MCF 10A (cell line): ENCODE results near the gene ZGPAT. TPM values are rescaled to one million over a fixed set of nuclear protein-coding genes. Genes with fewer than 3 reads are reported as not detected.

Experiments used
- BruUV-seq: library from RNA; stranded (reverse); fragments of 400-500 nt; replicated peaks from 2 replicates; lab custom pipeline; 2021; lab: Mats Ljungman, UMichigan
- CTCF ChIA-PET: fragments of 300-600 bp; sonication (Branson Sonifier 250); formaldehyde crosslinking; extraction: SDS; loops from one replicate; lab custom pipeline; 2021; ENCODE audit warnings: antibody characterized with exemption, inconsistent platforms; lab: Yijun Ruan, JAX
- POLR2A ChIA-PET: fragments of 300-600, 350-650 bp; sonication (Branson Sonifier 250); formaldehyde crosslinking; extraction: SDS; loops from one replicate; lab custom pipeline; 2020; ENCODE audit warnings: antibody characterized with exemption, inconsistent platforms; lab: Yijun Ruan, JAX
- DNase-seq: peaks from one replicate; pipeline ENCODE4 v3.0.0-alpha.2; 2018; ENCODE audit not compliant: unreplicated experiment
- H3K27ac Mint-ChIP-seq: one replicate; pipeline ENCODE4 v1.8.0; 2022; ENCODE audit warnings: mild to moderate bottlenecking, low read depth, mixed read lengths; ENCODE audit not compliant: unreplicated experiment
- H3K27me3 Mint-ChIP-seq: one replicate; pipeline ENCODE4 v1.8.0; 2022; ENCODE audit warnings: mixed read lengths; ENCODE audit not compliant: insufficient read depth, unreplicated experiment
- H3K36me3 Mint-ChIP-seq: one replicate; pipeline ENCODE4 v1.8.0; 2022; ENCODE audit warnings: mild to moderate bottlenecking, moderate library complexity, mixed read lengths; ENCODE audit not compliant: insufficient read depth, unreplicated experiment
- H3K4me1 Mint-ChIP-seq: one replicate; pipeline ENCODE4 v1.8.0; 2022; ENCODE audit warnings: mixed read lengths; ENCODE audit not compliant: insufficient read depth, unreplicated experiment
- H3K4me3 Mint-ChIP-seq: one replicate; pipeline ENCODE4 v1.8.0; 2022; ENCODE audit warnings: mild to moderate bottlenecking, moderate library complexity, mixed read lengths; ENCODE audit not compliant: unreplicated experiment
- H3K9me3 Mint-ChIP-seq: one replicate; pipeline ENCODE4 v1.8.0; 2022; ENCODE audit warnings: mixed read lengths; ENCODE audit not compliant: unreplicated experiment
- CTCF ChIP-seq: fragments of 200-600 bp; IDR thresholded peaks from one replicate; pipeline ENCODE4 v1.8.0; 2022; ENCODE audit warnings: antibody characterized with exemption, mild to moderate bottlenecking; ENCODE audit not compliant: unreplicated experiment
- intact Hi-C: fragments of 100-400 bp; cut with micrococcal nuclease; formaldehyde crosslinking; loops from 2 replicates; pipeline ENCODE4 v1.14.1; 2022
- total RNA-seq: library from RNA; stranded (reverse); gene quantifications from 2 replicates; pipeline ENCODE4 v1.2.3, GENCODE V29; 2022

The ZGPAT gene
- total RNA-seq, 1 experiment from 2014 or later = 19.5 TPM

- CTCF ChIA-PET = interaction anchor here (0.6 to 1.1 kb wide), 2 partner anchors 19 to 251 kb away, joined by 3 read pairs; no protein-coding TSS in a partner anchor
- no peak overlapping the region for H3K27ac Mint-ChIP-seq
- TF ChIP-seq CTCF = no peak
- H3K4me3 Mint-ChIP-seq = no peak overlapping the region
- POLR2A ChIA-PET = interaction anchor here (0.6 to 1.0 kb wide), 3 partner anchors 24 to 162 kb away, joined by 3 to 5 read pairs (median 3); partner anchors contain the start of genes RTEL1 and TPD52L2
- intact Hi-C loops = no loop called here
- no peaks in the 10 kb centered on the region for H3K9me3 Mint-ChIP-seq
- peaks cover 44% of the 10 kb centered on the region for H3K36me3 Mint-ChIP-seq
- BruUV-seq = no TSS peak
- no peaks in the 10 kb centered on the region for H3K27me3 Mint-ChIP-seq
- DNase-seq = no peak
- H3K4me1 Mint-ChIP-seq = peaks cover 13% of the 10 kb centered on the region
These were observed 4.3 kb upstream of the ZGPAT start for GRCh38 chr20:63703471-63703975.

GRCh38 chr20:63703976-63704748 is 3.7 kb upstream of the ZGPAT start:
- ChIA-PET CTCF (no interaction called here), POLR2A (interaction anchor here (0.8 to 1.2 kb wide), 2 partner anchors 160 to 161 kb away, joined by 3 read pairs; partner anchors contain the start of gene TPD52L2)
- Mint-ChIP-seq H3K4me1 (peaks cover 15% of the 10 kb centered on the region), H3K4me3 (no peak overlapping the region), H3K36me3 (peaks cover 51% of the 10 kb centered on the region), H3K27me3 (no peaks in the 10 kb centered on the region), H3K9me3 (no peaks in the 10 kb centered on the region), H3K27ac (no peak overlapping the region)
- intact Hi-C loops = no loop called here
- no peak for DNase-seq
- TF ChIP-seq CTCF = no peak
- no TSS peak for BruUV-seq

- TF ChIP-seq CTCF = no peak
These were observed 3.1 kb upstream of the ZGPAT start for GRCh38 chr20:63704749-63705117.

More at GRCh38 chr20:63704749-63705117, 3.1 kb upstream of the ZGPAT start:
- H3K4me3 Mint-ChIP-seq = no peak overlapping the region
- H3K4me1 Mint-ChIP-seq = peaks cover 10% of the 10 kb centered on the region
- no peaks in the 10 kb centered on the region for H3K9me3 Mint-ChIP-seq
- no peaks in the 10 kb centered on the region for H3K27me3 Mint-ChIP-seq
- ChIA-PET CTCF (no interaction called here), POLR2A (interaction anchor here (1.2 kb wide), 1 partner anchor 160 kb away, joined by 3 read pairs; no protein-coding TSS in a partner anchor)
- no peak overlapping the region for H3K27ac Mint-ChIP-seq
- H3K36me3 Mint-ChIP-seq = peaks cover 55% of the 10 kb centered on the region
- no peak for DNase-seq
- BruUV-seq = no TSS peak
- intact Hi-C loops = loop anchor here (5.0 kb wide), 2 partner anchors 253 to 268 kb away; partner anchors contain the start of gene UCKL1
